NCI-H524 treated with DMSO at 0.1 percent for 48 hours (cell line): ENCODE measurements around the gene SHISA9.

Experiments used
- DNase-seq: peaks from one replicate; lab custom pipeline; 2025; lab: John Stamatoyannopoulos, UW

SHISA9 gene

DNA sequence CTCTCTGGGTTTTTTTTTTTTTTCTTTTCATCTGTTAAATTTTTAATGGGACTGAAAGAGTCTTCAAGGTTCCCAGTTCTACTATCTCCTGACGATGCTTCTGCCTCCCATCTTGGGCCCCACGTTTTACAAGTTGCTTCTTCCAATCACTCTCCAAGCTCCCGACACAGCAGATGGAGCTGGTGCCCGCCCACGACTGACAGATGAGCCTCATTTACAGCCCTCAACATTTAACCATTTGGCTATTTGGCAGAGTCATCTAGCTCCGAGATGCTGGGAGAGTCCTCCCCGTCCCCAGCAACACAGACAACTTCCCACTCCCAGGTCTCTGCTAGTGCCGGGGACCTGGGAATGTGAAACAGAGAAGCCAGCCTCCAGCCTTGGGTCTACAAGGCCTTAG, 276.9 kb downstream of the SHISA9 start:
- DNase-seq: no peak

DNA sequence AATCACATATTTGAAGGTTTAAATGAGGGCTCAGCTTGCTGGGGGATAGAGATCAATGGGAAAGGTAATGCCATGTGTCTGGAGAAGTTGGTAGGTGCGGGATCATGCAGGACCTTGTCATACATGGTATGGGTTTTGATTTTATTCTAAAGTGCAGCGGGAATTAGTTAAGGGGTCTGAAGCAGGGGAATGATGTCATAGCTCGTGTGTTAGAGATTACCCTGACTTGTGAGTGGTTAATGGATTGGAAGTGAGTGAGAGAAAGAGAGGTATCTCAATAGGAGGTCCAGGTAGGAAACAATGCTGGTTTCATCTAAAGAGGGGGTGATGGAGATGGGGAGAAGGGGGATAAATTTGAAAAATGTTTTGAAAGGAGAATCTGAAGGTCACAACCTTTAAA, 280.0 kb downstream of the SHISA9 start:
- no peak for DNase-seq

DNA sequence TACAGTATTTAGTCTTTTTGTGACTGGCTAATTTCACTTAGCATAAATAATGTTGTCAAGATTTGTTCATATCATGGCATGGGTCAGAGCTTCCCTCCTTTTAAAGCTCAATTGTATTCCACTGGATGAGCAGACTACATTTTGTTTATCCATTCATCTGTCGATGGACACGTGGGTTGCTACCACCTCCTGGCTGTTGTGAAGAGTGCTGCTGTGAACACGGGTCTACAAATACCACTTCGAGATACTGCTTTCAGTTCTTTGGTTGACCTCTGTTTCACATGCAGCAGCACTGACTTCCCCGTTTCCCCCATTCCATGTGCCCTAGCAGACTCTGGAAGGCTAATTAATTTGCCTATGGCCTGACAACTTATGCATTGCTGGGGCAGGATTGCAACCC, 285.4 kb downstream of the SHISA9 start:
- DNase-seq: no peak

DNA sequence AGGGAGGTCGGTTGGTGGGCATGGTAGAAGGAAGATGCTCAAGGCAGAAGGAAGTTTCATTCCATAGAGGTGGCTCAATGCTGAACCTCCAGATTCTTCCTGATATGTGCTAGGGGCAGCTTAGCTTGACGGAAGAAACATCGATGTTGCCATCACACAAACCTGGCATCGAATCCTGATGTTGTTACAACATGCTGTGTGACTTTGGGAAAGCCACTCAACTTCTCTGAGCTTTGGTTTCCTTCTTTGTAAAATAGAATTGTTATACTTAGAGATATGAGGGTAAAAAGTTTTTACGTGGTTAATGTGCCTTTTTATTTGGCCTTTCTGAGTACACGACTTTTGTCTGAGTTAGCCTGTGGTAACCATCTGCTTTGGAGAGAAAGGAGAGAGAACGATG, 287.9 kb downstream of the SHISA9 start:
- no peak for DNase-seq

DNA sequence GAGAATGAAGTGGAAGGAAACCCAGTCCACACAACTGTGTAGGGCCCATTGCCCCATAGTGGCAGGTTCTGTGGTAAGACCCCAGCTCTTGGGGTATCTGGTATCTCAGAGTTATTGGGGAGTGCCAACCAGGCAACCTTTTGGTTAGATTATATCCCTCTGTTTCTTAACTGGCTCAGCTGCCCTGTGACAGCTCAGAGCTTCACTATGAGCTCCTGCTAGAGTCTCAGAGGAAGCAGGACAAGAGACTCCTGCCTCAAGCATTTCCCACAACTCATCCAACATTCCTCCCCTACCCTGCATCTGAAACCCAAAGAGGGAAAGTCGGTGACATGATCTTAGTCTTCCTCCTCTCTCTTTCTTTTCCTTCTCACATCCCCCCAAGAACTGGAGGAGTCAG, 292.3 kb downstream of the SHISA9 start:
- DNase-seq: no peak

DNA sequence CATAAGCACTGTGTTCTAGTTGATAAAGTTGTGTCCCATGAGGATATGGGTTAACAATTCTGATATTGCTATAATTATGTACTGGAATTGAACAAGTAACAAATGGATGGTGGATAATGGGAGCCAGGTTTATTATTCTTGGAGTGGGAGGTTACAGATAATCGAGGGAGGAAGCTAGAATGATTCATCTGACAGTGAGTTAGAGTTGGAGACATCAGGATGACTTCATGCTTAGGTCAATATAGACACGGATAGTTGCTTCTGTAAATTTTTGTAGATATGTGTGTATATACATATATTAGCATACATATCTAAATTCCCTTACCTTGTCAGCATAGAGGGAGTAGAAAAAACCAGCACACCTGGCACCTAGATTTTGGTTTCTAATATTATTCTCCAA, 293.4 kb downstream of the SHISA9 start:
- DNase-seq: no peak

DNA sequence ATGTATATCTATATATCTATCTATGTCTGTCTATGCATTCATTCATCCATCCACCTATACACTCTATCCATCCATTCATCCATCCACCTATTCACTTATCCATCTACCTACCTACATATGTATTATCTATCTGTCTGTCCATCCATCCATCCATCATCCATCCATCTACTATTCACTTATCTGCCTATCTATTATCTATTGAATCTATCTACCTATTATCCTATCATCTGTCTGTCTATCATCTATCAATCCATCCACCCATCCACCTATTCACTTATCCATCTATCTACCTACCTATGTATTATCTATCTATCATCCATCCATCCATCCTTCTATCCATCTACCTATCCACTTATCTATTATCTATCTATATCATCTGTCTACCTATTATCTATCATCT, 302.3 kb downstream of the SHISA9 start:
- DNase-seq: no peak

DNA sequence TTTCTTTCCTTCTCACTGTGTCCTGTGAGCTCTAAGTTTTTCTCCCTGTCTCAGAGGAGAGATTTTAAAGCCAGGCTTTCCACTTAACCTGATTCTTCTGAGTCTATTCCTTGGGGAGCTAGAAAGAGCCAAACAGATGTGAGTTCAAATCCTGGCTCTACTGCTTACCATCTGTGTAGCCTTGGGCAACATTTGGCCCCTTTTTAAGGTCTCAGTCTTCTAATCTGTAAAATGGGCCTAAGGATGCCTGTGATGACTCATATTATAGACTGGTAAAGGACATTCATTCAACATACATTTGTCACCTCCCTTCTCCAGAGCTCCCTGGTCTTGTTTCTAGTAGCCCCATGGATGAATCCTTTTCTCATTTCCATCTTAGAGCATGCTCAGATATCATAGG, 304.0 kb downstream of the SHISA9 start:
- no peak for DNase-seq

DNA sequence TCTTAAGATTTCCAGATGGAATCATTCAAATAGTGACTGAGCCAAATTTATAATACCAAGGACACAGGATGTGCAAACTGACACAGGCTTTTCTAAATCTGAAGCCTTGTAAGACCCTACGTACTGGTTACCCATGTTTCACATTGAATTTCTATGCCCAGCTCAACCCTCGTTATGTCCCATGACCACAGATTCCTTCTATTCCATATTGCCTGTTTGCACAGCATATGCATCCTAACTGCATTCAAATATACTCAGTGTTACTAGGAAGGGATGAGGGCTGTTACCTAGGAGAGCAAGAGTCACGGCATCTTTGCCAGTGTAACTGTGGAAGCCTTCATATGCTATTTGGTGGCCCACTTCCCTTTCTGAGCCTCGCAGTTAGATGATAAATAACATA, 305.2 kb downstream of the SHISA9 start:
- DNase-seq: no peak

DNA sequence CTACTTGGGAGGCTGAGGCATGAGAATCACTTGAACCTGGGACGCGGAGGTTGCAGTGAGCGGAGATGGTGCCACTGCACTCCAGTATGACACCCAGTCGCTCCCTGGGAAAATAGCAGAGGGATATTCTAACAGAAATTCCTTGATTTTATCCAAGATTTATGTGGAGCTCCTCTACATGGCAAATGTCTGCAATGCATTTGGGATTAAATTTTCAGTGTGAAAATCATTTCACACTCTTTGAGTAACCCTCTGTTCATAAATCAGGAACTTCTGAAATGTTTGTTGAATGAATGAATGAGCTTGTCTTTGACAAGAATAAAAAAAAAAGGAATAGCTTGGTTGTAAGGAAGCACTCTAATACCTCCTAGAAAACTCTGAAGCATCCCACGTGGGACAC, 305.8 kb downstream of the SHISA9 start:
- no peak for DNase-seq

DNA sequence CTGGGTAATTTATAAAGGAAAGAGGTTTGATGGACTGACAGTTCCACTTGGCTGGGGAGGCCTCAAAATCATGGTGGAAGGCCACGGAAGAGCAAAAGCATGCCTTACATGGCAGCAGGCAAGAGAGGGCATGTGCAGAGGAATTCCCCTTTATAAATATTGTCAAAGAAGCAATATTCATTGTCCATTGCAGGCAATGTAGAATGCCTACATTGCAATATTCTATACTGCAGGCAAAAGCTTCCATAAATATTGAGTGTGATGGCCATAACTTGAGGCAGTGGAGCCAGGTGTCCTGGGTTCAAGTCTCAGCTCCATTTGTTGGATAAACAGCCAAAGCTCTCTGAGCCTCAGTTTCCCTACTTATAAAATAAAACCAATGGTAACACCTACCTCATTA, 322.3 kb downstream of the SHISA9 start:
- no peak for DNase-seq

DNA sequence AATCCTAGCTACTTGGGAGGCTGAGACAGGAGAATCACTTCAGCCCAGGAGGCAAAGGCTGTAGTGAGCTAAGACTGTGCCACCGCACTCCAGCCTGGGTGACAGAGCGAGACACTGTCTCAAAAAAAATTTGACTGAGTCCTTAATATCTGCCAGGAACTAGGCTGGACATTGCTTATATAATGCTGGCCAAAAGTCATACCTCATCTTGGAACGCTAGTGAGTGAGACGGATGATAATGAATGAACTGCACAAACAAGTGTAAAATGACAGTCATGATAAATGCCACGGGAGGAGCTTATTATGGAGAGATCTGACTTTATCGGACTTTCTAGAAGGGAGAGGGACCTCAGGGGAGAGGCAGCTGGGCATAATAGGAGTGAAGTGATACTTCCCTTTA, 327.6 kb downstream of the SHISA9 start:
- no peak for DNase-seq

DNA sequence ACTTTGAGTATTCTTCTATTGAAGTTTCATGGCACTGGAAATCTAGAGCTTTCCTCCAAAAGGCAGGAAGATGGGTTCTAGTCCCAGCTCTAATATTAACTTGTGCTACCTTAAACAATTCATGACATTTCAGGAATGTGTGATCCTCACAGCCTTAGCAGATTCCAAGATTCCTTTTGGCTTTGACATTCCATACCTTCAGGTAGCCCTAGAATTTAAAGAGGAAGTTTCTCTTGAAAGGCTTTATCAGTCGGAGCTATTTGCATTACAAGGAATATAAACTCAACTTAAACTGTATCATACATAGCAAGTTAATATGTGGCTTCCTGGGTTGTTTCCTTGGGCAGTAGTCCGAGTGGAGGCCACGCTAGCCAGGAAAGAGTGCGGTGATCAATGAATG, 330.0 kb downstream of the SHISA9 start:
- no peak for DNase-seq

DNA sequence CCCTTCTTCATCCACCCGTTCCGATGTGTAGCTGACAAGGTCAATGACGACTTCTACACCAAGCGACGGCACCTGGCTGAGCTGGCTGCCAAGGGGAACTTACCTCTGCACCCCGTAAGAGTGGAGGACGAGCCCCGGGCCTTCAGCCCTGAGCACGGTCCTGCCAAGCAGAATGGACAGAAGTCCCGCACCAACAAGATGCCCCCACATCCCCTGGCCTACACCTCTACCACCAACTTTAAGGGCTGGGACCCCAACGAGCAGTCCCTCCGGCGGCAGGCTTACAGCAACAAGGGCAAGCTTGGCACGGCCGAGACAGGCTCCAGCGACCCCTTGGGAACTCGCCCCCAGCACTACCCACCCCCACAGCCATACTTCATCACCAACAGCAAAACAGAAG, 333.6 kb downstream of the SHISA9 start:
- no peak for DNase-seq

DNA sequence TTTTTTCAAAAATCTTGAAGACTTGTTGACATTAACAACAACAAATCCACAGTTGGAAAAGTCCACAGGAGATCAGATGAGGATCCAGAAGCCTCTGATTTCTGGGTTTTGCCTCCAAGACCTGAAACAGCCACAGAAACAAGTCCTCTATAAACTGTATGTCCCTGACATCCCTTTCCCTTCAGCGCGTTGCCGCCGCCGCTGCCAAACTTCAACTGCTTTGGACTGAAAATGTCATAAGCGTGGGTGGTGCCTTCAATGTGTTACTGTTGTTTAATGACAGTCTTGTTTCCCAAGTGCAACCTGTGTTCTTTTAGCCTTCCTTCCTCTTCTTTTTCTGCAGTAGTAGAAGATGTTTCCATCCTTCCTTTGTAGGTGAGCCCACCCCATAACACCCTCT, 334.9 kb downstream of the SHISA9 start:
- DNase-seq: no peak

DNA sequence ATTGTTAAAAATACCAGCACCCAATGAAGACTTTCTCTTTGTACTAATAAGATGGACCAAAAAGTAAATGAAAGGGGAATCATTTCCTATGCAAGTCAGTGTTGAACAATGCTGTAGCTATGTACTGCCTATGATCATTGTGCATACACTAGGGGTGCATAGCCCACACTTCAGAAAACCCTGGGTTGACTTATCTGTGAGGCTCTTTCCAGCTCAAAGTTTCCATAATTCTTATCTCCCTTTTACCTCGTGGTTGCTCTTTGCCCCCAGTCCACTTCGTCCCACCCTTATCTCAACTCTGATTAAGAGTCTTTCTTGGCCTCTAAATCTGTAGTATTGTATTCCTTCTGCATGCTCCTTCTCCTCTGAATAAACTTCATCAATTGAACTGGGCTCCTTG, 336.8 kb downstream of the SHISA9 start:
- DNase-seq: no peak

DNA sequence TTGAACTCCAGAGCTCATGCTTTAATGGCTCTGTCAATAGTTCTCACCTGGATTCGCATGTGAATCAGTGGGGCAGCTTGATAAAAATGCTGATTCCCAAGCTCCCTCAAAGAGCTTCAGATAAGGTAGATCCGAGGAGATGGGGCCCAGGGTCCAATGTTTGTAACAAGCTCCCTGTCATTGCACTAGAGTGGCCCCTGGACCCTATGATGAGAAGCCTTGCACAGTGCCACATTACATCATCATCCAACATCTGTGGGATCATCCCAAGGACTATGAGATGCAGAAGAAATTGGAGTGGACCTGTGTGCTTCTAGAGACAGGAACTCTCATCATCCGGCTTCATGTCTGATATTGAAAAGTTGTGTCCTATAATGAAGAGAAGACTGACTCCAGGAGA, 340.8 kb downstream of the SHISA9 start:
- DNase-seq: no peak

DNA sequence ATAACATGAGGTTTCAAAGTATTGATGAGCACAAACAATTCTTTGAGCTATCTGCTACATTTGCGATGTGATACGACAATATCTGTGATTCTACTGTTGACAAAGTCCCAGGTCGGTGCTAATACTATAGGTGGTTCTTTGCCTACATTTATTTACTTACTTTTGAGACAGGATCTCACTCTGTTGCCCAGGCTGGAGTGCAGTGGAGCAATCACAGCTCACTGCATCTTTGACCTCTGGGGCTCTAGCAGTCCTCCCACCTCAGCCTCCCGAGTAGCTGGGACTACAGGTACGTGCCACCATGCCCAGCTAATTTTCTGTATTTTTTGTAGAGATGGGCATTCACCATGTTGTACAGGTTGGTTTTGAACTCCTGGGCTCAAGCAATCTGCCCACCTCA, 343.4 kb downstream of the SHISA9 start:
- no peak for DNase-seq

DNA sequence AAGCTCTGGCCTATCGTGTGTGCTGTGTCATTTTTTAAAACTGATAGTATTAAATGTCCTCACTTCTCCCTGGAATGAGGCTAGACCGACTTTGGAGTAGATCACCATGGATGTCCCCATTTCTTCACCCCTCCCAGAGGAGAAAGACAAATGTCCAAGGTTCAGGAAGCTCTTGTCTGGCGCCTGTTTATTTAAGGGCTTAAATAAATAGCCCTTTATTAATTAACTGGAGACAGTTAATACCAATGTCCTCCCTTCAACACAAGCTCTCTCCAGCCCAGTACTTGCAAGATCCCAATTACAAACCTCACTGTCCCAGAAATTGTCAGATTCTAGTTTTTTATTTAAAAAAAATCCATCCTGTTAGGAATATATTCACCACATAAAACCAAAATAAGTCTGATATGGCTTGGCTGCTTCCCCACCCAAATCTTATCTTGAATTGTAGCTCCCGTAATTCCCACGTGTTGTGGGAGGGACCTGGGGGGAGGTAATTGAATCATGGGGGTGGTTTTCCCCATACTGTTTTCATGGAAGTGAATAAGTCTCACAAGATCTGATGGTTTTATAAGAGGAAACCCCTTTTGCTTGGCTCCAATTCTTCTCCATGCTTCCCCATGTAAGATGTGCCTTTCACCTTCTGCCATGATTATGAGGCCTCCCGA, 344.4 kb downstream of the SHISA9 start:
- DNase-seq: no peak

DNA sequence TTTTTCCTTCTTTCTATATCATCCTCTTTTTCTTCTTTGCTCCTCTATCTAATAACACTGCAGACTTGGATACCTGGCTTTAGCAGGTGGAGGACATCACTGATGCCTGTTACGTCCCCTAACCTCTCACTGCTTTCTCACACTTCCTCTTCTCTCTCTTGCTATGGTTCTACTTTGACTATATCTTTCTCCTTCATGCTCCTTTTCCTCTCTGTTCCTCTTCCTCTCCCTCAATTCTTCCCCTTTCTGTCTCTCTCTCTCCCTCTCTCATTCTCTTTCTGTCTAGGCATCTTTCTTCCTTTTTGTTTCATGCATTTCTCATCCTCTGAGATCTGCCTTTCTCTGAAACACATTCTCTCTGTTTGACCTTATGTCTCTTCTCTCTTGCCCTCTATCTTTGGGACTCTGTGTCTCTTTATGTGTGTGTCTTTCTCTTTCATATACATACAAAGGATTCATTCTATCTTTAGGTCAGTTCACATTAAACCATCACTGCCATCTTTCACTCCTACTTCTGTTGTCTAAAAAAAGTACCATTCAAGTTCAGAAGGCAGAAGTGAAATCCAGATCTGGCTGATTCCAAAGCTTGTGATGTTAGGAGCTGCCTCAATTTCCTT, 353.7 kb downstream of the SHISA9 start:
- DNase-seq: no peak

DNA sequence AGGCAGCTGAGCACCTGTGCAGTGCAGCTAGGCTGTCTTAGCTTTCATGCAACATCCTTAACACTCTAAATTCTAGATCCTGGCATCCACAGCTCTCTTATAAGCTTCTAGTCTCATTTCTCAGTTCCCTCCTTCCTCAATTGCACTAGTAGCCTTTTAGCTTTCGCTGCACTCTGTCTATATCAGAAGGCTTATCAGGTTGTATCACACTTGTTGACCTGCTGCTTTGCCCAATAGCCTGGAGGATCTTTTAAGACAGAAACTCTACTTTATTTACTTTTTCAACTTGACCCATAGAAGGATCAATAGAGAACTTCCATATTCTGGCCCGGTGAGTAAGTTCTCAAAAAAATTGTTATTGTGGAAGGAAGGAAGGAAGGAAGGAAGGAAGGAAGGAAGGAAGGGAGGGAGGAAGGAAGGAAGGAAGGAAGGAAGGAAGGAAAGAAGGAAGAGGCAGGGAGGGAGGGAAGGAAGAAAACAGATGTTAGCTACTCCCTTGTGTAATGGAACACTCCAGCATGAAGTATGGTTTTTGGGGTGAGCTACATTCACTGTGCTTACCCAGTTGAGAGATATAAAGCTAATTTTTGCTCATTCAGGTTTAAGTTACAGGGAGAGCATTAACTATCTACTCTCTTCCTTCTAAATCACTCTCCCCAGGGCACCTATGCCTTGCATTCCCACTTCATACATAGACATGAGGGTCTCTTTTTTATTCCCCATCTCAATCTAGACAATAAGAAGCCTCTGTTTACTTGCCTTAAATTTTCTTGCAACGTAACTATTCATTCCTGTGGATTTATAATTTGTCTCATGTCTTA, 361.1 kb downstream of the SHISA9 start:
- DNase-seq: no peak

DNA sequence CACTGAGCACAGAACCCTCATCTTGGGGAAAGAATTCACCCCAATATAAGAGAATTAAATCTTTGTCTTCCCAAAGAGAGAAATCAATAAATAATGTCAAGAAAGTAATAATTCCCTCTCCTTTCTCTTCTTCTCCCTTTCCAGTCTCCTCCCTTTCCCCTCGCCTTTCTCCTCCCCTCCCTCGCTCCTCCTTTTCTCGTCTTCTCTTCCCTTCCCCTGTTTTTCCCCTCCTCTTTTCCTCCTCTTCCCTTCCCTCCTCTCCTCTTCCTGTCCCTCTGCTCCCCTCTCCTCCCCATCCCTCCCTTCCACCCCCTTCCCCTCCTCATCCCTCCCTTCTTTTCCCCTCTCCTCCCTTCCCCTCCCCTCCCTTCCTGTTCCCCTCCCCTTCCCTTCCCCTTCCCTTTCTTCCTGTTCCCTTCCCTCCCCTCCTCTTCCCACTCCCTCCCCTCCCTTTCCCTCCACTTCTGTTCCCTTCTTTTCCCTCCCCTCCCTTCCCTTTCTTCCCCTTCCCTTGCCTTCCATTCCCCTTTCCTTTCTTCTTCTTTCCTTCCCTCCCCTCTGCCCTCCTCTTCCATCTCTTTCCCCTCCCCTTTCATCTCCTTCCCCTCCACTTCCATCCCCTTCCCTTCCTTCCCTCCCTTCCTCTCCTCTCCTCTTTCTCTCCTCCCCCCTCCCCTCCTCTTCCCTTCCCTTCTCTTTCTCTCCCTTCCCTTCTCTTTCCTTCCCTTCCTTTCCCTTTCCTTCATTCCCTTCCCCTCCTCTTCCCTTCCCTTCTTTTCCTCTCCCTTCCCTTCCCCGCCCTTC, 363.6 kb downstream of the SHISA9 start:
- DNase-seq: no peak

DNA sequence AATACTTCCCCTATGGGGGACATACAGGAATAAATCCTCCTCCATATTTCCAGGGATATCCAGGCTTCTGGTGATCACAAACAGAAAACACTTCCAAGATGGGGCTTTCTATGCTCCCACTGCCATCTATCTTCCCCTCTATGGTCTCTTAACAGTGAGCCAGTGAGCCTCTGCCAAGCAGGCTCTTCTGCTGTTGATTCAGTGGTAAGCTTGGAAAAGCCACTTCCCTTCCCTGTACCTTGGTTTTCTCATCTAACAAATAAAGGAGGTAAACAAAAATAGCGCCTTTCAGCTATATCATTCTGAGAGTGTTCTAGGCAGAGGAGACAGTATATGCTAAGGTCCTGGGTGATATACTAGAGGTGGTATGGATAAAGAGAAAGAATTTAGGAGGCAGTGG, 368.0 kb downstream of the SHISA9 start:
- DNase-seq: no peak
